HL-60/S4 (cell line): ENCODE measurements around the gene DOP1A.

Experiments
- in situ Hi-C: fragments of 300-500 bp; cut with MboI; formaldehyde crosslinking; loops from 2 replicates; pipeline ENCODE4 v1.14.3; 2022; ENCODE audit warnings: low sequenced_read_pairs

DOP1A gene

GRCh38 chr6:83067448-83068439 lies at the start of gene DOP1A:
Gene DOP1A, plus strand, starts transcription at chr6:83067671. Its CDS starts 29,307 bp downstream, at chr6:83096978.
- in situ Hi-C loops: no loop called here

- in situ Hi-C loops: no loop called here
These were observed 47.7 kb upstream of the DOP1A start for GRCh38 chr6:83019741-83020140.

- in situ Hi-C loops: no loop called here
These were observed 35.8 kb upstream of the DOP1A start for GRCh38 chr6:83031689-83032088.

- in situ Hi-C loops: no loop called here
These were observed 29.2 kb upstream of the DOP1A start for GRCh38 chr6:83038246-83038645.

- in situ Hi-C loops: no loop called here
These were observed 24.9 kb upstream of the DOP1A start for GRCh38 chr6:83042467-83043053.

GRCh38 chr6:83044091-83044768 lies 23.2 kb upstream of the DOP1A start:
- in situ Hi-C loops: no loop called here

GRCh38 chr6:83047065-83047754 lies 20.3 kb upstream of the DOP1A start:
- in situ Hi-C loops: no loop called here

- in situ Hi-C loops: loop anchor here (10.0 kb wide), 1 partner anchor 787 kb away; no protein-coding TSS in a partner anchor
These were observed 15.9 kb upstream of the DOP1A start for GRCh38 chr6:83051377-83052172.

- in situ Hi-C loops: loop anchor here (10.0 kb wide), 1 partner anchor 789 kb away; no protein-coding TSS in a partner anchor
These were observed 13.8 kb upstream of the DOP1A start for GRCh38 chr6:83053678-83054077.

- in situ Hi-C loops: loop anchor here (10.0 kb wide), 1 partner anchor 791 kb away; no protein-coding TSS in a partner anchor
These were observed 12.0 kb upstream of the DOP1A start for GRCh38 chr6:83055366-83055964.

GRCh38 chr6:83057705-83058321 lies 9.7 kb upstream of the DOP1A start:
- in situ Hi-C loops: loop anchor here (10.0 kb wide), 1 partner anchor 793 kb away; no protein-coding TSS in a partner anchor

- in situ Hi-C loops: no loop called here
These were observed 6.3 kb upstream of the DOP1A start for GRCh38 chr6:83061190-83061589.

- in situ Hi-C loops: no loop called here
These were observed 5.2 kb upstream of the DOP1A start for GRCh38 chr6:83062225-83062624.

- in situ Hi-C loops: no loop called here
These were observed 1.8 kb upstream of the DOP1A start, which contains the start of gene UBE3D for GRCh38 chr6:83065511-83066192. Gene UBE3D, minus strand, starts transcription at chr6:83065841. Its CDS starts 123 bp downstream, at chr6:83065718.

- in situ Hi-C loops: no loop called here
These were observed 1.1 kb downstream of the DOP1A start for GRCh38 chr6:83068616-83069015.

GRCh38 chr6:83069633-83070032 lies 2.2 kb downstream of the DOP1A start:
- in situ Hi-C loops: no loop called here

- in situ Hi-C loops: no loop called here
These were observed 3.6 kb downstream of the DOP1A start for GRCh38 chr6:83071023-83071422.

GRCh38 chr6:83071707-83072106 lies 4.2 kb downstream of the DOP1A start:
- in situ Hi-C loops: no loop called here
